Transverse colon (tissue), 4 donors: ENCODE results near the gene ARHGAP31.

ENCODE experiments used
- CTCF ChIP-seq, 5 experiments: fragments of 200-600 bp in 3 of 5; fragments of 450-650 bp in 2 of 5; sonication (generic) in 3 of 5; IDR thresholded peaks; 1 replicate in 2 of 5; 2 replicates in 3 of 5; pipeline ENCODE4 v1.5.1; 2016 to 2017; ENCODE audit warnings: antibody characterized with exemption in 5 of 5, inconsistent platforms in 3 of 5, mild to moderate bottlenecking in 2 of 5, moderate library complexity in 1 of 5
- POLR2AphosphoS5 ChIP-seq, 3 donors: sonication (generic); formaldehyde crosslinking; IDR thresholded peaks; one replicate each; pipeline ENCODE4 v1.6.1; 2016; ENCODE audit warnings: antibody characterized with exemption in 3 of 3

- TF ChIP-seq CTCF (IDR thresholded peaks at IDR 0.05) (no peak), POLR2AphosphoS5 (IDR thresholded peaks at IDR 0.05) (no peak)
Measured at GRCh38 chr3:119329551-119329950, 35.4 kb downstream of the ARHGAP31 start.
